Glomerular visceral epithelial cell (primary cell): Measurements from ENCODE around the gene PTPRN2.

Experiments
- DNase-seq: peaks from one replicate; pipeline ENCODE4 v3.0.0-alpha.2; 2016; ENCODE audit errors: extremely low spot score

PTPRN2 gene

GRCh38 chr7:157522954-157523353 lies 1064.7 kb downstream of the PTPRN2 start:
- DNase-seq, result no peak

GRCh38 chr7:157522189-157522588 lies 1065.4 kb downstream of the PTPRN2 start:
- no peak for DNase-seq

- no peak for DNase-seq
Measured at GRCh38 chr7:157521752-157522151, 1065.9 kb downstream of the PTPRN2 start.

GRCh38 chr7:157521061-157521731 lies 1066.4 kb downstream of the PTPRN2 start:
- no peak for DNase-seq

GRCh38 chr7:157520249-157520648 lies 1067.4 kb downstream of the PTPRN2 start:
- DNase-seq, result no peak

- no peak for DNase-seq
Measured at GRCh38 chr7:157519798-157520244, 1067.8 kb downstream of the PTPRN2 start.

- no peak for DNase-seq
Measured at GRCh38 chr7:157519246-157519645, 1068.4 kb downstream of the PTPRN2 start.

GRCh38 chr7:157518514-157519175 lies 1069.0 kb downstream of the PTPRN2 start:
- no peak for DNase-seq

GRCh38 chr7:157517782-157518513 lies 1069.7 kb downstream of the PTPRN2 start:
- no peak for DNase-seq

- no peak for DNase-seq
Measured at GRCh38 chr7:157516911-157517781, 1070.5 kb downstream of the PTPRN2 start.

GRCh38 chr7:157516311-157516710 lies 1071.3 kb downstream of the PTPRN2 start:
- no peak for DNase-seq

- no peak for DNase-seq
Measured at GRCh38 chr7:157515342-157516041, 1072.1 kb downstream of the PTPRN2 start.

GRCh38 chr7:157514746-157515145 lies 1072.9 kb downstream of the PTPRN2 start:
- no peak for DNase-seq

- DNase-seq, result no peak
Measured at GRCh38 chr7:157514306-157514705, 1073.3 kb downstream of the PTPRN2 start.

- no peak for DNase-seq
Measured at GRCh38 chr7:157513682-157514081, 1073.9 kb downstream of the PTPRN2 start.

GRCh38 chr7:157513162-157513621 lies 1074.4 kb downstream of the PTPRN2 start:
- no peak for DNase-seq

GRCh38 chr7:157509226-157509625 lies 1078.4 kb downstream of the PTPRN2 start:
- DNase-seq, result no peak

GRCh38 chr7:157508477-157508881 lies 1079.1 kb downstream of the PTPRN2 start:
- DNase-seq, result no peak

GRCh38 chr7:157507987-157508386 lies 1079.6 kb downstream of the PTPRN2 start:
- no peak for DNase-seq

- DNase-seq, result no peak
Measured at GRCh38 chr7:157506268-157506667, 1081.4 kb downstream of the PTPRN2 start.

GRCh38 chr7:157505646-157506045 lies 1082.0 kb downstream of the PTPRN2 start:
- DNase-seq, result no peak
